Upper lobe of left lung (tissue), 4 donors: Measurements from ENCODE around the gene PNPLA1.

Source experiments
- CTCF ChIP-seq, 6 experiments: fragments of 450-650 bp in 4 of 6; fragments of 200-600 bp in 2 of 6; sonication (generic) in 2 of 6; IDR thresholded peaks; one replicate each; pipeline ENCODE4 v1.5.1; 2016 to 2019; ENCODE audit warnings: antibody characterized with exemption in 6 of 6
- EP300 ChIP-seq, 4 donors: sonication (generic); formaldehyde crosslinking; IDR thresholded peaks; one replicate each; pipeline ENCODE4 v1.5.1; 2017; ENCODE audit warnings: antibody characterized with exemption in 4 of 4, control low read depth in 2 of 4
- POLR2A ChIP-seq, 4 donors: fragments of 450-650 bp; IDR thresholded peaks; one replicate each; pipeline ENCODE4 v1.5.1; 2016 to 2017; ENCODE audit warnings: antibody characterized with exemption in 4 of 4, mild to moderate bottlenecking in 2 of 4
- POLR2AphosphoS5 ChIP-seq, 2 donors: sonication (generic); formaldehyde crosslinking; IDR thresholded peaks; one replicate each; pipeline ENCODE4 v1.5.1; 2017; ENCODE audit warnings: antibody characterized with exemption in 2 of 2

GRCh38 chr6:36283608-36284007 is 13.7 kb downstream of the PNPLA1 start:
- TF ChIP-seq CTCF (IDR thresholded peaks at IDR 0.05) = no peak
- no peak for TF ChIP-seq POLR2A (IDR thresholded peaks at IDR 0.05)
- TF ChIP-seq POLR2AphosphoS5 (IDR thresholded peaks at IDR 0.05) = no peak
- no peak for TF ChIP-seq EP300 (IDR thresholded peaks at IDR 0.05)
